ENCODE measurements around the gene NUDC. TPM values are rescaled to one million over a fixed set of nuclear protein-coding genes. Genes with fewer than 3 reads are reported as not detected.

Gene NUDC
- total RNA-seq, 1 donor from 2014 or later: 54.4 TPM

GRCh38 chr1:26956321-26956720 is 34.8 kb downstream of the NUDC start:
- H3K4me3 Mint-ChIP-seq: no peak overlapping the region
- H3K36me3 Mint-ChIP-seq: peaks cover 20% of the 10 kb centered on the region
- TF ChIP-seq, protein P1, sequence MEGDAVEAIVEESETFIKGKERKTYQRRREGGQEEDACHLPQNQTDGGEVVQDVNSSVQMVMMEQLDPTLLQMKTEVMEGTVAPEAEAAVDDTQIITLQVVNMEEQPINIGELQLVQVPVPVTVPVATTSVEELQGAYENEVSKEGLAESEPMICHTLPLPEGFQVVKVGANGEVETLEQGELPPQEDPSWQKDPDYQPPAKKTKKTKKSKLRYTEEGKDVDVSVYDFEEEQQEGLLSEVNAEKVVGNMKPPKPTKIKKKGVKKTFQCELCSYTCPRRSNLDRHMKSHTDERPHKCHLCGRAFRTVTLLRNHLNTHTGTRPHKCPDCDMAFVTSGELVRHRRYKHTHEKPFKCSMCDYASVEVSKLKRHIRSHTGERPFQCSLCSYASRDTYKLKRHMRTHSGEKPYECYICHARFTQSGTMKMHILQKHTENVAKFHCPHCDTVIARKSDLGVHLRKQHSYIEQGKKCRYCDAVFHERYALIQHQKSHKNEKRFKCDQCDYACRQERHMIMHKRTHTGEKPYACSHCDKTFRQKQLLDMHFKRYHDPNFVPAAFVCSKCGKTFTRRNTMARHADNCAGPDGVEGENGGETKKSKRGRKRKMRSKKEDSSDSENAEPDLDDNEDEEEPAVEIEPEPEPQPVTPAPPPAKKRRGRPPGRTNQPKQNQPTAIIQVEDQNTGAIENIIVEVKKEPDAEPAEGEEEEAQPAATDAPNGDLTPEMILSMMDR (IDR thresholded peaks at IDR 0.05; ENCODE audit: unreplicated experiment): no peak
- H3K27me3 Mint-ChIP-seq (ENCODE audit: low read depth): peaks cover 35% of the 10 kb centered on the region
- no peak for DNase-seq (ENCODE audit: low spot score in 2 of 2, unreplicated experiment in 2 of 2)
- H3K9me3 Mint-ChIP-seq: peaks cover 7% of the 10 kb centered on the region
- no peak overlapping the region for H3K27ac Mint-ChIP-seq
- peaks cover 7% of the 10 kb centered on the region for H3K4me1 Mint-ChIP-seq

DNA sequence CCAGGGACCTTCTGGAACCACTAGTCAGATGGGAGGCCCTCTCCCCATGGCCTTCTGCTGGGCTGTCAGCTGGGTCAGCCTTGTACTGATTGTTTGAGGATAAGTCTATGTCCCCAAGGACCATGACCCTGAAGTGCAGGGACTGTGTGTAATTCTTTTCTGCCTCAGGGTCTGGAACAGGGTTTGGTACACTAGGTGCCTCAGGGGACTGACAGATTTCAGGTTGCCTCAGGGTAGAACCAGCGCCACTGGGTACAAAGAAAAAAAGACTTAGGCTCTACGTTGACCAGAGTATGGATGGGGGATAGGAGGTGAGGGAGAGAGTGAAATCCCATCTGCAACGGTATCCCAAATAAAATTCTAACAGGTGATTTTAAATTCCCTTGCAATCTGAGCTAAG is 35.8 kb downstream of the NUDC start:
- peaks cover 17% of the 10 kb centered on the region for H3K36me3 Mint-ChIP-seq
- peak overlapping the region; percentile 22 for H3K4me3 Mint-ChIP-seq
- no peak for DNase-seq (ENCODE audit: low spot score in 2 of 2, unreplicated experiment in 2 of 2)
- H3K27me3 Mint-ChIP-seq (ENCODE audit: low read depth): peaks cover 44% of the 10 kb centered on the region
- peaks cover 7% of the 10 kb centered on the region for H3K9me3 Mint-ChIP-seq
- H3K4me1 Mint-ChIP-seq: peaks cover 7% of the 10 kb centered on the region
- no peak overlapping the region for H3K27ac Mint-ChIP-seq
- TF ChIP-seq, protein P1 (IDR thresholded peaks at IDR 0.05; ENCODE audit: unreplicated experiment): no peak

DNA sequence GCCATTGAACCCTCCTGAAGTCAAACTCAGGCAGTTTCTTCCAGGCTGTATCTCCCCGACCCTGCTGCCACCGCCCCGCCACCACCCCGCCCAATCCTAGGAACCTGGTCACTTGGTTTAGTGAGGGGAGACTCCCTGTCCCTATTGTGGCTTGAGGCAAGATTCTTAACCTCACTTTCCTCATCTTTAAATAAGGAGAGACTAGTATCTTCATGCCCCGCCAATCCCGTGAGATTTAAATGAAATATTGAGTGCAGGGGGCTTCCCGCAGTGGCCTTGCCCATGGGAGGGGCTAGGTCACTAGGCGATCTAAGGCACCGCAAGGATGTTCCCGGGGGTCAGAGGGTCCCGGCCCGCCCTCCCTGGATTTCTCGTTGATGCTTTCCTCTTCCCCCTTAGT is 37.7 kb downstream of the NUDC start:
- peaks cover 10% of the 10 kb centered on the region for H3K36me3 Mint-ChIP-seq
- peaks cover 7% of the 10 kb centered on the region for H3K4me1 Mint-ChIP-seq
- H3K27me3 Mint-ChIP-seq (ENCODE audit: low read depth): peaks cover 51% of the 10 kb centered on the region
- H3K4me3 Mint-ChIP-seq: peak overlapping the region; percentile 70
- H3K9me3 Mint-ChIP-seq: peaks cover 7% of the 10 kb centered on the region
- H3K27ac Mint-ChIP-seq: no peak overlapping the region
- TF ChIP-seq, protein P1 (IDR thresholded peaks at IDR 0.05; ENCODE audit: unreplicated experiment): no peak
- no peak for DNase-seq (ENCODE audit: low spot score in 2 of 2, unreplicated experiment in 2 of 2)

- Mint-ChIP-seq H3K27ac (peak within 1 kb of the TSS; percentile 64), H3K4me1 (peaks cover 7% of the 10 kb centered on the region), H3K9me3 (peaks cover 7% of the 10 kb centered on the region), H3K36me3 (peaks cover 10% of the 10 kb centered on the region), H3K4me3 (peak within 1 kb of the TSS; percentile 73), H3K27me3 (ENCODE audit: low read depth) (peaks cover 51% of the 10 kb centered on the region)
- TF ChIP-seq, protein P1 (IDR thresholded peaks at IDR 0.05; ENCODE audit: unreplicated experiment): peak; percentile 43
- peak; percentile 56 to 76 for DNase-seq (ENCODE audit: low spot score in 2 of 2, unreplicated experiment in 2 of 2)
These were observed 38.4 kb downstream of the NUDC start, which contains the start of gene KDF1 for GRCh38 chr1:26959722-26960624. KDF1 (minus strand) TSS chr1:26960468; CDS start chr1:26952380, 8,088 bp downstream.

DNA sequence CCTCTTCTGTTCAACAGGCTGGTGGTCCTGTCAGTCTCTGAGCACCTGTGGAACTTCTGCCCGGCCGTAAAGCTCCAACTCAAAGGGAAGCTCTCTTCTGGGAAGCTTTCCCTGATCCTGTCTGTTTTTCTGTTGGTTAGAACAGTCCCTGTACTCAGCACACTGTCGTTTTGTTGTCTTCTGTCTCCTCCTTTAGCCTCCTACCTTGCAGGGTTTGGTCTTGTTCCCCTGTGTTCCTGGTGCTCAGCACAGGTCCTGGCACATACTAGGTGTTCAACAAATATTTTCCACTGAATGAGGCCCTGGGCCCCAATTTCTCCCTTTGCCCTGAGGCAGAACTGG is 39.1 kb downstream of the NUDC start:
- Mint-ChIP-seq H3K9me3 (peaks cover 7% of the 10 kb centered on the region), H3K27me3 (ENCODE audit: low read depth) (peaks cover 51% of the 10 kb centered on the region), H3K27ac (peak overlapping the region; percentile 64), H3K4me1 (peaks cover 7% of the 10 kb centered on the region), H3K4me3 (peak overlapping the region; percentile 73), H3K36me3 (peaks cover 10% of the 10 kb centered on the region)
- TF ChIP-seq, protein P1 (IDR thresholded peaks at IDR 0.05; ENCODE audit: unreplicated experiment): no peak
- no peak for DNase-seq (ENCODE audit: low spot score in 2 of 2, unreplicated experiment in 2 of 2)

All from mesothelial cell of epicardium (in vitro differentiated cells).